Activated CD8-positive, alpha-beta T cell treated with anti-CD3 and anti-CD28 coated beads for 36 hours (primary cell): ENCODE data around the gene CLN3. TPM values are rescaled to one million over a fixed set of nuclear protein-coding genes. Genes with fewer than 3 reads are reported as not detected.
A peak's percentile ranks its signal among the peaks of the same experiment; 100 is the strongest.

Experiments used
- ATAC-seq: fragments of 200-7000 bp; cut with Tn5 transposase; one replicate; pipeline ENCODE4 v1.10.0; 2021; ENCODE audit warnings: mild to moderate bottlenecking, moderate library complexity
- CTCF ChIA-PET: fragments of 350-600 bp; sonication (Branson Sonifier 250); formaldehyde crosslinking; loops from one replicate; lab custom pipeline; 2021; ENCODE audit warnings: antibody characterized with exemption; lab: Charles Lee
- POLR2A ChIA-PET: fragments of 350-600 bp; sonication (Branson Sonifier 250); formaldehyde crosslinking; loops from one replicate; lab custom pipeline; 2021; ENCODE audit warnings: antibody characterized with exemption; lab: Charles Lee
- DNase-seq: peaks from one replicate; pipeline ENCODE4 v3.0.0-alpha.2; 2020
- H3K27ac Mint-ChIP-seq: one replicate; pipeline ENCODE4 v1.8.0; 2021; ENCODE audit warnings: mild to moderate bottlenecking, mixed read lengths
- H3K27me3 Mint-ChIP-seq: one replicate; pipeline ENCODE4 v1.8.0; 2021; ENCODE audit warnings: mixed read lengths
- H3K36me3 Mint-ChIP-seq: one replicate; pipeline ENCODE4 v1.8.0; 2021; ENCODE audit warnings: low read depth, mixed read lengths
- H3K4me1 Mint-ChIP-seq: one replicate; pipeline ENCODE4 v1.8.0; 2021; ENCODE audit warnings: low read depth, mixed read lengths
- H3K4me3 Mint-ChIP-seq: one replicate; pipeline ENCODE4 v1.8.0; 2021; ENCODE audit warnings: mild to moderate bottlenecking, moderate library complexity, mixed read lengths
- H3K9me3 Mint-ChIP-seq: one replicate; pipeline ENCODE4 v1.8.0; 2021; ENCODE audit warnings: mixed read lengths
- CTCF ChIP-seq: fragments of 200-600 bp; IDR thresholded peaks from one replicate; pipeline ENCODE4 v1.8.0; 2022; ENCODE audit warnings: antibody characterized with exemption, mild to moderate bottlenecking
- intact Hi-C: fragments of 100-400 bp; cut with micrococcal nuclease; formaldehyde crosslinking; loops from one replicate; pipeline ENCODE4 v1.10.0; 2022
- total RNA-seq, 2 experiments: library from RNA; stranded (reverse); gene quantifications; one replicate each; pipeline ENCODE4 v1.2.3, GENCODE V29; 2021

The CLN3 gene
- total RNA-seq, 2 experiments from 2014 or later = 24.2 to 30.2 TPM

GRCh38 chr16:28495795-28496749 lies 4.2 kb upstream of the CLN3 start:
- no peak for ATAC-seq
- Mint-ChIP-seq H3K4me1 (peaks cover 53% of the 10 kb centered on the region), H3K4me3 (peak overlapping the region; percentile 86), H3K27ac (peak overlapping the region; percentile 99), H3K36me3 (peaks cover 12% of the 10 kb centered on the region), H3K9me3 (no peaks in the 10 kb centered on the region), H3K27me3 (no peaks in the 10 kb centered on the region)
- CTCF ChIA-PET = no interaction called here
- DNase-seq = no peak
- POLR2A ChIA-PET = interaction anchor here (1.0 kb wide), 1 partner anchor 61 kb away, joined by 3 read pairs; no protein-coding TSS in a partner anchor
- no peak for TF ChIP-seq CTCF
- intact Hi-C loops = no loop called here

- DNase-seq (peak; percentile 20), ATAC-seq (no peak)
- H3K36me3 Mint-ChIP-seq = peaks cover 13% of the 10 kb centered on the region
- POLR2A ChIA-PET = interaction anchor here (1.3 to 2.2 kb wide), 3 partner anchors 8 to 80 kb away, joined by 3 to 8 read pairs (median 5); no protein-coding TSS in a partner anchor
- H3K4me1 Mint-ChIP-seq = peaks cover 50% of the 10 kb centered on the region
- H3K4me3 Mint-ChIP-seq = peak overlapping the region; percentile 86
- no peaks in the 10 kb centered on the region for H3K27me3 Mint-ChIP-seq
- CTCF ChIA-PET = interaction anchor here (1.5 kb wide), 1 partner anchor 8 kb away, joined by 5 read pairs; no protein-coding TSS in a partner anchor
- no peak for TF ChIP-seq CTCF
- H3K27ac Mint-ChIP-seq = peak overlapping the region; percentile 99
- H3K9me3 Mint-ChIP-seq = no peaks in the 10 kb centered on the region
- intact Hi-C loops = no loop called here
Observed at GRCh38 chr16:28495098-28495793, 3.4 kb upstream of the CLN3 start.

GRCh38 chr16:28494121-28494851 lies 2.4 kb upstream of the CLN3 start, which contains the start of gene APOBR:
APOBR (plus strand) TSS chr16:28494643; CDS start chr16:28494682, 39 bp downstream.
- H3K9me3 Mint-ChIP-seq = no peaks in the 10 kb centered on the region
- ChIA-PET CTCF (interaction anchor here (1.0 to 1.5 kb wide), 2 partner anchors 9 to 61 kb away, joined by 4 to 5 read pairs; no protein-coding TSS in a partner anchor), POLR2A (interaction anchor here (0.5 to 2.2 kb wide), 8 partner anchors 9 to 338 kb away, joined by 3 to 8 read pairs (median 3); no protein-coding TSS in a partner anchor)
- peak within 1 kb of the TSS; percentile 86 for H3K4me3 Mint-ChIP-seq
- intact Hi-C loops = loop anchor here (5.0 kb wide), 1 partner anchor 328 kb away; the partner anchor contains the start of gene ATXN2L
- H3K27me3 Mint-ChIP-seq = no peaks in the 10 kb centered on the region
- no peak for TF ChIP-seq CTCF
- H3K4me1 Mint-ChIP-seq = peaks cover 52% of the 10 kb centered on the region
- H3K36me3 Mint-ChIP-seq = peaks cover 14% of the 10 kb centered on the region
- DNase-seq = peak; percentile 97
- peak; percentile 82 for ATAC-seq
- peak within 1 kb of the TSS; percentile 99 for H3K27ac Mint-ChIP-seq

- ChIA-PET POLR2A (interaction anchor here (1.0 to 1.8 kb wide), 3 partner anchors 61 to 281 kb away, joined by 4 to 6 read pairs (median 5); partner anchors contain the start of genes SBK1, SGF29 and XPO6), CTCF (interaction anchor here (0.7 to 0.8 kb wide), 2 partner anchors 57 to 493 kb away, joined by 3 to 4 read pairs; no protein-coding TSS in a partner anchor)
- Mint-ChIP-seq H3K27ac (peak overlapping the region; percentile 100), H3K4me3 (peak overlapping the region; percentile 86), H3K36me3 (peaks cover 19% of the 10 kb centered on the region), H3K9me3 (no peaks in the 10 kb centered on the region), H3K27me3 (no peaks in the 10 kb centered on the region), H3K4me1 (peaks cover 52% of the 10 kb centered on the region)
- DNase-seq = no peak
- no peak for TF ChIP-seq CTCF
- no peak for ATAC-seq
- intact Hi-C loops = loop anchor here (5.0 kb wide), 1 partner anchor 330 kb away; the partner anchor contains the start of gene ATXN2L
Observed at GRCh38 chr16:28492511-28492910, 637 bp upstream of the CLN3 start.
